H1 (cell line): ENCODE measurements around the gene MMP1.

Experiments
- ATF3 ChIP-seq: IDR thresholded peaks from 2 replicates; pipeline ENCODE4 v1.6.1; 2011; ENCODE audit warnings: low read depth, mild to moderate bottlenecking, low read length; ENCODE audit not compliant: insufficient read depth
- CTCF ChIP-seq, 3 experiments: IDR thresholded peaks; 1 replicate in 2 of 3; 2 replicates in 1 of 3; pipeline versions ENCODE4 v1.5.1 to v1.6.1; 2011; ENCODE audit warnings: low read length in 3 of 3, mild to moderate bottlenecking in 3 of 3, inconsistent platforms in 2 of 3, low read depth in 1 of 3, moderate library complexity in 1 of 3; ENCODE audit not compliant: insufficient read depth in 1 of 3; ENCODE audit errors: control extremely low read depth in 1 of 3
- FOSL1 ChIP-seq: IDR thresholded peaks from 2 replicates; pipeline ENCODE4 v1.6.1; 2011; ENCODE audit warnings: mild to moderate bottlenecking, low read depth, low read length, moderate library complexity; ENCODE audit not compliant: insufficient read depth
- HDAC2 ChIP-seq, 2 experiments: fragments of 300-600 bp in 1 of 2; sonication (generic) in 1 of 2; IDR thresholded peaks; 2 replicates each; pipeline ENCODE4 v1.6.1; 2011 to 2012; ENCODE audit warnings: low read depth in 2 of 2, low read length in 2 of 2, mild to moderate bottlenecking in 2 of 2, moderate library complexity in 2 of 2, borderline replicate concordance in 1 of 2, inconsistent platforms in 1 of 2
- JUND ChIP-seq: IDR thresholded peaks from 2 replicates; pipeline ENCODE4 v1.6.1; 2011; ENCODE audit warnings: mild to moderate bottlenecking, improper control_type of control experiment, low read length
- MAX ChIP-seq: IDR thresholded peaks from 2 replicates; pipeline ENCODE4 v1.6.1; 2012; ENCODE audit warnings: inconsistent platforms
- NRF1 ChIP-seq: IDR thresholded peaks from 2 replicates; pipeline ENCODE4 v1.6.1; 2011; ENCODE audit warnings: mild to moderate bottlenecking, low read depth, low read length, improper control_type of control experiment
- RBBP5 ChIP-seq: IDR thresholded peaks from 2 replicates; pipeline ENCODE4 v1.7.1; 2012; ENCODE audit warnings: low read depth, mild to moderate bottlenecking, inconsistent platforms, low read length, moderate library complexity, borderline replicate concordance
- RFX5 ChIP-seq: IDR thresholded peaks from 2 replicates; pipeline ENCODE4 v1.6.1; 2011; ENCODE audit warnings: low read depth, low read length, improper control_type of control experiment, borderline replicate concordance
- SP1 ChIP-seq: IDR thresholded peaks from 2 replicates; pipeline ENCODE4 v1.6.1; 2011; ENCODE audit warnings: low read depth, low read length
- SP2 ChIP-seq: IDR thresholded peaks from 2 replicates; pipeline ENCODE4 v1.6.1; 2012; ENCODE audit warnings: mild to moderate bottlenecking, low read length, inconsistent platforms

DNA sequence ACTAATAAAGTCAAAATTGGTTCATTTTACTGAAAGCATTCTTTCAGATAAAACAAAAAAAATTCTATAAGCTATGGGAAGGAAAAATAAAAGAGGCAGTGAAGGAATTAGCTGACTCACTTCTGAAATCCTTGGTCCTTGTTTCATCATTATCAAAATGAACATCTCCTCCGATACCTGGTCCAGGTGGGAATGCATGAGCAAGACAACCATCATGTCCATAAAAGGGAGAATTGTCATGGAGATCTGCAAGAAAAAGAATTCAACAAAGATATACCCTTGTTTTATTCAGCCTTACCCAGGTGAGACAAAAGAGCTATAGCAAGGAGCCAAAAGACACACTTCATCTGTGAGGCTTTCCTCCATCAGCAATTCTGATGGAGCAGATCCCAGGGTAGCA, 44.7 kb downstream of the MMP1 start:
- TF ChIP-seq JUND: no peak
- TF ChIP-seq CTCF (IDR thresholded peaks at IDR 0.05; ENCODE audit: control extremely low read depth in 1 of 3, insufficient read depth in 1 of 3, low read depth in 1 of 3, low read length in 3 of 3): no peak
- TF ChIP-seq RFX5: no peak
- TF ChIP-seq SP2: no peak
- no peak for TF ChIP-seq ATF3
- no peak for TF ChIP-seq MAX
- TF ChIP-seq FOSL1: no peak
- TF ChIP-seq NRF1: no peak
- no peak for TF ChIP-seq HDAC2 (IDR thresholded peaks at IDR 0.05; ENCODE audit: borderline replicate concordance in 1 of 2, low read depth in 2 of 2, low read length in 2 of 2)
- TF ChIP-seq RBBP5: no peak
- TF ChIP-seq SP1: no peak
